Fibroblast of lung (primary cell): ENCODE results near the gene ZDHHC14. TPM values are rescaled to one million over a fixed set of nuclear protein-coding genes. Genes with fewer than 3 reads are reported as not detected.

Source experiments
- DNase-seq, 2 donors: peaks; one replicate each; pipeline versions ENCODE4 v3.0.0 to v3.0.0-alpha.2; 2010; ENCODE audit warnings: low read depth in 2 of 2
- H2AFZ ChIP-seq: 2 replicates; pipeline ENCODE4 v1.5.1; 2012; ENCODE audit warnings: low read length, control low read depth, inconsistent platforms
- H3K27ac ChIP-seq: 2 replicates; pipeline ENCODE4 v1.5.1; 2011; ENCODE audit warnings: low read length, control low read depth; ENCODE audit not compliant: insufficient read depth
- H3K27me3 ChIP-seq: 2 replicates; pipeline ENCODE4 v1.5.1; 2011; ENCODE audit warnings: mild to moderate bottlenecking, low read length; ENCODE audit not compliant: control insufficient read depth, insufficient read depth
- H3K36me3 ChIP-seq: 2 replicates; pipeline ENCODE4 v1.5.1; 2011; ENCODE audit warnings: low read length; ENCODE audit not compliant: control insufficient read depth, insufficient read depth
- H3K4me1 ChIP-seq: 2 replicates; pipeline ENCODE4 v1.5.1; 2011; ENCODE audit warnings: low read length; ENCODE audit not compliant: control insufficient read depth, insufficient read depth; ENCODE audit errors: extremely low read depth
- H3K4me2 ChIP-seq: 2 replicates; pipeline ENCODE4 v1.5.1; 2011; ENCODE audit warnings: low read length, control low read depth; ENCODE audit not compliant: insufficient read depth; ENCODE audit errors: extremely low read depth
- H3K4me3 ChIP-seq, 4 experiments: fragments of 200-600 bp in 1 of 4; sonication (generic) in 1 of 4; replicated peaks in 1 of 4; 2 replicates each; pipeline ENCODE4 v1.5.1; 2011 to 2016; ENCODE audit warnings: low read length in 4 of 4, low read depth in 3 of 4, mild to moderate bottlenecking in 3 of 4, control low read depth in 2 of 4, inconsistent platforms in 1 of 4, mixed read lengths in 1 of 4; ENCODE audit not compliant: insufficient read depth in 1 of 4; ENCODE audit errors: control extremely low read depth in 1 of 4
- H3K79me2 ChIP-seq: 2 replicates; pipeline ENCODE4 v1.5.1; 2012; ENCODE audit warnings: mild to moderate bottlenecking, low read length, inconsistent platforms; ENCODE audit not compliant: control insufficient read depth, insufficient read depth
- H3K9ac ChIP-seq: 2 replicates; pipeline ENCODE4 v1.5.1; 2011; ENCODE audit warnings: mild to moderate bottlenecking, low read length, control low read depth; ENCODE audit not compliant: insufficient read depth
- H3K9me3 ChIP-seq: 2 replicates; pipeline ENCODE4 v1.5.1; 2012; ENCODE audit warnings: low read depth, low read length; ENCODE audit not compliant: control insufficient read depth, insufficient read depth
- H4K20me1 ChIP-seq: 2 replicates; pipeline ENCODE4 v1.5.1; 2011; ENCODE audit warnings: low read length; ENCODE audit not compliant: control insufficient read depth, insufficient read depth; ENCODE audit errors: extremely low read depth
- CTCF ChIP-seq, 2 donors: IDR thresholded peaks in 1 of 2; conservative IDR thresholded peaks in 1 of 2; 1 replicate in 1 of 2; 2 replicates in 1 of 2; pipeline ENCODE4 v1.5.1; 2011 to 2012; ENCODE audit warnings: low read length in 2 of 2, control low read depth in 1 of 2, inconsistent platforms in 1 of 2, low read depth in 1 of 2, mild to moderate bottlenecking in 1 of 2
- EZH2 ChIP-seq: IDR thresholded peaks from 2 replicates; pipeline ENCODE4 v1.5.1; 2012; ENCODE audit warnings: low read length, control low read depth, mild to moderate bottlenecking; ENCODE audit errors: missing control alignments
- polyA plus RNA-seq, 2 donors: library from polyadenylated mRNA; depleted of rRNA in 1 of 2; stranded (reverse) in 1 of 2; unstranded in 1 of 2; fragments of >200 nt; gene quantifications; 2 replicates each; pipeline ENCODE4 v1.2.1, GENCODE V29; 2011 to 2012; ENCODE audit warnings: missing spikeins in 1 of 2
- total RNA-seq: library from RNA; depleted of rRNA; stranded (reverse); fragments of >200 nt; gene quantifications from 2 replicates; pipeline ENCODE4 v1.2.1, GENCODE V29; 2014

The ZDHHC14 gene
- total and polyA plus RNA-seq, 2 donors (not counting 1 experiment from before 2014, with no cell fraction given): 1.7 to 3.5 TPM

- Histone ChIP-seq H3K27ac (no peak overlapping the region), H3K27me3 (no peaks in the 10 kb centered on the region), H3K9ac (no peak overlapping the region), H3K4me1 (peaks cover 15% of the 10 kb centered on the region), H2AFZ (no peak overlapping the region), H3K36me3 (no peaks in the 10 kb centered on the region), H3K79me2 (no peaks in the 10 kb centered on the region), H3K4me2 (no peak overlapping the region), H3K9me3 (no peaks in the 10 kb centered on the region), H4K20me1 (no peaks in the 10 kb centered on the region), H3K4me3 (no peak overlapping the region)
- TF ChIP-seq CTCF (conservative IDR thresholded peaks at IDR 0.05 in 1 of 2, IDR thresholded peaks at IDR 0.05 in 1 of 2; ENCODE audit: low read depth in 1 of 2, low read length in 2 of 2) (no peak), EZH2 (no peak)
- DNase-seq: no peak
Measured at GRCh38 chr6:157611406-157611805, 230.4 kb downstream of the ZDHHC14 start.

GRCh38 chr6:157613011-157613522 lies 232.1 kb downstream of the ZDHHC14 start:
- H4K20me1 ChIP-seq: no peaks in the 10 kb centered on the region
- TF ChIP-seq EZH2 (no peak), CTCF (conservative IDR thresholded peaks at IDR 0.05 in 1 of 2, IDR thresholded peaks at IDR 0.05 in 1 of 2; ENCODE audit: low read depth in 1 of 2, low read length in 2 of 2) (no peak)
- peak overlapping the region; percentile 70 for H3K27ac ChIP-seq
- peak overlapping the region; percentile 65 for H3K4me2 ChIP-seq
- H3K36me3 ChIP-seq: no peaks in the 10 kb centered on the region
- peak overlapping the region; percentile 52 for H2AFZ ChIP-seq
- peak; percentile 87 to 97 for DNase-seq
- no peak overlapping the region for H3K9ac ChIP-seq
- peaks cover 15% of the 10 kb centered on the region for H3K4me1 ChIP-seq
- no peaks in the 10 kb centered on the region for H3K9me3 ChIP-seq
- peak overlapping the region in 3 of 4 experiments; percentile 22 to 41 (median 30) for H3K4me3 ChIP-seq
- no peaks in the 10 kb centered on the region for H3K27me3 ChIP-seq
- H3K79me2 ChIP-seq: no peaks in the 10 kb centered on the region

GRCh38 chr6:157614026-157614568 lies 233.1 kb downstream of the ZDHHC14 start:
- peaks cover 15% of the 10 kb centered on the region for H3K4me1 ChIP-seq

More at GRCh38 chr6:157614026-157614568, 233.1 kb downstream of the ZDHHC14 start:
- H3K9me3 ChIP-seq: no peaks in the 10 kb centered on the region
- no peak overlapping the region for H3K27ac ChIP-seq
- H3K9ac ChIP-seq: no peak overlapping the region
- no peaks in the 10 kb centered on the region for H3K36me3 ChIP-seq
- no peaks in the 10 kb centered on the region for H4K20me1 ChIP-seq
- H3K4me2 ChIP-seq: no peak overlapping the region
- no peak overlapping the region for H3K4me3 ChIP-seq
- TF ChIP-seq EZH2 (no peak), CTCF (conservative IDR thresholded peaks at IDR 0.05 in 1 of 2, IDR thresholded peaks at IDR 0.05 in 1 of 2; ENCODE audit: low read depth in 1 of 2, low read length in 2 of 2) (no peak)
- H2AFZ ChIP-seq: no peak overlapping the region
- peak in 1 of 2 donors; percentile 83 for DNase-seq
- no peaks in the 10 kb centered on the region for H3K79me2 ChIP-seq
- H3K27me3 ChIP-seq: no peaks in the 10 kb centered on the region
